SK-N-SH treated with all-trans-retinoic acid at 6 μM for 48 hours (cell line): ENCODE results near the gene TRAK1.

Experiments used
- ATAC-seq: fragments of 200-7000 bp; cut with Tn5 transposase; 3 replicates; pipeline ENCODE4 v1.9.1; 2020; ENCODE audit warnings: mild to moderate bottlenecking, moderate library complexity
- ARNTL ChIP-seq: fragments of 450-650 bp; formaldehyde crosslinking; IDR thresholded peaks from 2 replicates; pipeline ENCODE4 v1.5.0; 2020; ENCODE audit warnings: low read depth, mild to moderate bottlenecking, moderate library complexity, borderline replicate concordance
- BACH2 ChIP-seq: fragments of 250-450 bp; sonication (Bioruptor Pico); IDR thresholded peaks from 2 replicates; pipeline ENCODE4 v1.9.0; 2021; ENCODE audit warnings: mild to moderate bottlenecking, borderline replicate concordance
- CSDC2 ChIP-seq: fragments of 250-450 bp; sonication (Bioruptor Pico); IDR thresholded peaks from 2 replicates; pipeline ENCODE4 v1.5.0; 2020; ENCODE audit warnings: mild to moderate bottlenecking, moderate library complexity
- ESRRG ChIP-seq: fragments of 250-450 bp; sonication (Bioruptor Pico); IDR thresholded peaks from 2 replicates; pipeline ENCODE4 v1.6.1; 2021; ENCODE audit warnings: mild to moderate bottlenecking
- GLIS3 ChIP-seq: fragments of 250-450 bp; sonication (Bioruptor Pico); IDR thresholded peaks from 2 replicates; pipeline ENCODE4 v1.5.0; 2020; ENCODE audit warnings: mild to moderate bottlenecking, moderate library complexity
- ISL1 ChIP-seq: fragments of 250-450 bp; sonication (Bioruptor Pico); IDR thresholded peaks from 2 replicates; pipeline ENCODE4 v2.1.2; 2022; ENCODE audit warnings: mild to moderate bottlenecking, moderate library complexity
- PATZ1 ChIP-seq: fragments of 250-450 bp; sonication (Bioruptor Pico); IDR thresholded peaks from 2 replicates; pipeline ENCODE4 v1.8.0; 2020; ENCODE audit warnings: mild to moderate bottlenecking, moderate library complexity, borderline replicate concordance
- PPARA ChIP-seq: fragments of 250-450 bp; sonication (Bioruptor Pico); IDR thresholded peaks from 2 replicates; pipeline ENCODE4 v1.5.0; 2020; ENCODE audit warnings: mild to moderate bottlenecking, borderline replicate concordance
- RARB ChIP-seq: fragments of 250-450 bp; sonication (Bioruptor Pico); IDR thresholded peaks from 2 replicates; pipeline ENCODE4 v1.8.0; 2021; ENCODE audit warnings: mild to moderate bottlenecking, moderate library complexity
- SNAI2 ChIP-seq: fragments of 250-450 bp; sonication (Bioruptor Pico); IDR thresholded peaks from 2 replicates; pipeline ENCODE4 v1.5.0; 2020; ENCODE audit warnings: mild to moderate bottlenecking, moderate library complexity
- TCF4 ChIP-seq: fragments of 250-450 bp; sonication (Bioruptor Pico); IDR thresholded peaks from 2 replicates; pipeline ENCODE4 v1.8.0; 2021; ENCODE audit warnings: mild to moderate bottlenecking, moderate library complexity, borderline replicate concordance
- TOX ChIP-seq: fragments of 250-450 bp; sonication (Bioruptor Pico); IDR thresholded peaks from 2 replicates; pipeline ENCODE4 v1.8.0; 2021; ENCODE audit warnings: mild to moderate bottlenecking, moderate library complexity, borderline replicate concordance
- TSHZ2 ChIP-seq: fragments of 250-450 bp; sonication (Bioruptor Pico); IDR thresholded peaks from 2 replicates; pipeline ENCODE4 v1.5.0; 2020; ENCODE audit warnings: mild to moderate bottlenecking, moderate library complexity
- ZC3H10 ChIP-seq: fragments of 250-450 bp; sonication (Bioruptor Pico); IDR thresholded peaks from 2 replicates; pipeline ENCODE4 v1.5.1; 2021; ENCODE audit warnings: mild to moderate bottlenecking, moderate library complexity
- ZFP3 ChIP-seq: fragments of 250-450 bp; sonication (Bioruptor Pico); IDR thresholded peaks from 2 replicates; pipeline ENCODE4 v1.5.0; 2020; ENCODE audit warnings: mild to moderate bottlenecking, moderate library complexity
- ZFP30 ChIP-seq: fragments of 450-650 bp; formaldehyde crosslinking; IDR thresholded peaks from 2 replicates; pipeline ENCODE4 v1.5.0; 2022; ENCODE audit warnings: mild to moderate bottlenecking, moderate library complexity
- ZNF565 ChIP-seq: fragments of 450-650 bp; formaldehyde crosslinking; conservative IDR thresholded peaks from 2 replicates; pipeline ENCODE4 v1.5.0; 2020; ENCODE audit warnings: low read depth, mild to moderate bottlenecking, moderate library complexity
- ZNF8 ChIP-seq: fragments of 450-650 bp; formaldehyde crosslinking; IDR thresholded peaks from 2 replicates; pipeline ENCODE4 v1.5.0; 2020; ENCODE audit warnings: mild to moderate bottlenecking, moderate library complexity
- TF ChIP-seq, protein P1 (sequence below): fragments of 250-450 bp; sonication (Bioruptor Pico); IDR thresholded peaks from 2 replicates; pipeline ENCODE4 v1.5.1; 2020; ENCODE audit warnings: low read depth, mild to moderate bottlenecking, moderate library complexity
- TF ChIP-seq, protein P2 (sequence below): fragments of 250-450 bp; sonication (Bioruptor Pico); IDR thresholded peaks from 2 replicates; pipeline ENCODE4 v1.5.1; 2021; ENCODE audit warnings: mild to moderate bottlenecking, moderate library complexity

Gene TRAK1

GRCh38 chr3:42115946-42116345, 24.8 kb downstream of the TRAK1 start:
- no peak for TF ChIP-seq ZNF8
- TF ChIP-seq ARNTL (CRISPR knock-in tag) = no peak
- TF ChIP-seq, protein P1, sequence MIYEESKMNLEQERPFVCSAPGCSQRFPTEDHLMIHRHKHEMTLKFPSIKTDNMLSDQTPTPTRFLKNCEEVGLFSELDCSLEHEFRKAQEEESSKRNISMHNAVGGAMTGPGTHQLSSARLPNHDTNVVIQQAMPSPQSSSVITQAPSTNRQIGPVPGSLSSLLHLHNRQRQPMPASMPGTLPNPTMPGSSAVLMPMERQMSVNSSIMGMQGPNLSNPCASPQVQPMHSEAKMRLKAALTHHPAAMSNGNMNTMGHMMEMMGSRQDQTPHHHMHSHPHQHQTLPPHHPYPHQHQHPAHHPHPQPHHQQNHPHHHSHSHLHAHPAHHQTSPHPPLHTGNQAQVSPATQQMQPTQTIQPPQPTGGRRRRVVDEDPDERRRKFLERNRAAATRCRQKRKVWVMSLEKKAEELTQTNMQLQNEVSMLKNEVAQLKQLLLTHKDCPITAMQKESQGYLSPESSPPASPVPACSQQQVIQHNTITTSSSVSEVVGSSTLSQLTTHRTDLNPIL (CRISPR knock-in tag) = no peak
- no peak for TF ChIP-seq TSHZ2 (CRISPR knock-in tag)
- no peak for TF ChIP-seq BACH2
- no peak for TF ChIP-seq GLIS3 (CRISPR knock-in tag)
- no peak for TF ChIP-seq RARB (CRISPR knock-in tag)
- TF ChIP-seq SNAI2 (CRISPR knock-in tag) = no peak
- TF ChIP-seq ESRRG (CRISPR knock-in tag) = no peak
- no peak for TF ChIP-seq CSDC2 (CRISPR knock-in tag)
- TF ChIP-seq ZNF565 = no peak
- TF ChIP-seq TOX (CRISPR knock-in tag) = no peak
- TF ChIP-seq TCF4 = no peak
- no peak for TF ChIP-seq PATZ1 (CRISPR knock-in tag)
- ATAC-seq = no peak

- TF ChIP-seq ZFP30 (CRISPR knock-in tag) = no peak
- no peak for TF ChIP-seq ZC3H10
- no peak for TF ChIP-seq ESRRG (CRISPR knock-in tag)
- no peak for TF ChIP-seq TOX (CRISPR knock-in tag)
- no peak for TF ChIP-seq CSDC2 (CRISPR knock-in tag)
- no peak for TF ChIP-seq SNAI2 (CRISPR knock-in tag)
- TF ChIP-seq ISL1 (CRISPR knock-in tag) = no peak
- TF ChIP-seq, protein P1 (CRISPR knock-in tag) = no peak
- no peak for TF ChIP-seq ARNTL (CRISPR knock-in tag)
- no peak for TF ChIP-seq ZFP3 (CRISPR knock-in tag)
- no peak for TF ChIP-seq PPARA (CRISPR knock-in tag)
- TF ChIP-seq, protein P2, sequence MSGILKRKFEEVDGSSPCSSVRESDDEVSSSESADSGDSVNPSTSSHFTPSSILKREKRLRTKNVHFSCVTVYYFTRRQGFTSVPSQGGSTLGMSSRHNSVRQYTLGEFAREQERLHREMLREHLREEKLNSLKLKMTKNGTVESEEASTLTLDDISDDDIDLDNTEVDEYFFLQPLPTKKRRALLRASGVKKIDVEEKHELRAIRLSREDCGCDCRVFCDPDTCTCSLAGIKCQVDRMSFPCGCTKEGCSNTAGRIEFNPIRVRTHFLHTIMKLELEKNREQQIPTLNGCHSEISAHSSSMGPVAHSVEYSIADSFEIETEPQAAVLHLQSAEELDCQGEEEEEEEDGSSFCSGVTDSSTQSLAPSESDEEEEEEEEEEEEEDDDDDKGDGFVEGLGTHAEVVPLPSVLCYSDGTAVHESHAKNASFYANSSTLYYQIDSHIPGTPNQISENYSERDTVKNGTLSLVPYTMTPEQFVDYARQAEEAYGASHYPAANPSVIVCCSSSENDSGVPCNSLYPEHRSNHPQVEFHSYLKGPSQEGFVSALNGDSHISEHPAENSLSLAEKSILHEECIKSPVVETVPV = no peak
- no peak for TF ChIP-seq BACH2
- no peak for TF ChIP-seq ZNF565
- no peak for TF ChIP-seq GLIS3 (CRISPR knock-in tag)
- no peak for ATAC-seq
Observed at GRCh38 chr3:42116466-42116865, 25.3 kb downstream of the TRAK1 start.

GRCh38 chr3:42117175-42118008, 26.2 kb downstream of the TRAK1 start:
- TF ChIP-seq TOX (CRISPR knock-in tag) (no peak), ISL1 (CRISPR knock-in tag) (no peak), ZFP30 (CRISPR knock-in tag) (no peak), PPARA (CRISPR knock-in tag) (no peak), ZNF565 (no peak), BACH2 (no peak), ESRRG (CRISPR knock-in tag) (no peak), ZC3H10 (no peak), TCF4 (no peak)
- TF ChIP-seq, protein P1 (CRISPR knock-in tag) = no peak
- ATAC-seq = peak; percentile 79
